ENCODE measurements around the gene TBC1D20. TPM values are rescaled to one million over a fixed set of nuclear protein-coding genes. Genes with fewer than 3 reads are reported as not detected.

The TBC1D20 gene
- total and polyA plus RNA-seq, 2 experiments from 2014 or later, result 31.0 to 51.4 TPM

GRCh38 chr20:472889-473292 lies 10.6 kb upstream of the TBC1D20 start:
- Histone ChIP-seq H4K20me1 (ENCODE audit: insufficient read depth) (no peaks in the 10 kb centered on the region), H3K79me2 (ENCODE audit: insufficient read depth) (no peaks in the 10 kb centered on the region), H3K27me3 (replicated peaks; ENCODE audit: insufficient read depth) (no peaks in the 10 kb centered on the region), H3K9me2 (ENCODE audit: insufficient read depth) (no peaks in the 10 kb centered on the region), H3K36me3 (ENCODE audit: low read depth) (peaks cover 4% of the 10 kb centered on the region; the same call in 1 of the 2 replicates), H3K9ac (no peak overlapping the region), H3K27ac (no peak overlapping the region), H3K4me2 (ENCODE audit: unreplicated experiment) (no peak overlapping the region), H3K4me1 (ENCODE audit: insufficient read depth) (peaks cover 8% of the 10 kb centered on the region), H2AFZ (no peak overlapping the region), H3K9me3 (ENCODE audit: low read depth) (no peaks in the 10 kb centered on the region), H3F3A (ENCODE audit: insufficient read depth) (peaks cover 12% of the 10 kb centered on the region; the same call in 1 of the 2 replicates), H3K4me3 (no peak overlapping the region)
- in situ Hi-C loops (cut with MboI), result no loop called here
- TF ChIP-seq EZH2phosphoT487 (IDR thresholded peaks at IDR 0.05; ENCODE audit: insufficient read depth, low read depth) (no peak), EZH2 (IDR thresholded peaks at IDR 0.05; ENCODE audit: insufficient read depth, poor library complexity, severe bottlenecking) (no peak)
- no peak for DNase-seq
- WGBS, 2 experiments (ENCODE audit: low coverage in 1 of 2, low lambda C conversion rate in 2 of 2, missing lambda C conversion rate in 2 of 2), result 94% methylated on average over 1 of the region's 1 CpG

- in situ Hi-C loops (cut with MboI), result no loop called here
- Histone ChIP-seq H3K9ac (no peak overlapping the region), H3K79me2 (ENCODE audit: insufficient read depth) (no peaks in the 10 kb centered on the region), H3K4me1 (ENCODE audit: insufficient read depth) (peaks cover 7% of the 10 kb centered on the region; the same call in 1 of the 2 replicates), H3K27me3 (replicated peaks; ENCODE audit: insufficient read depth) (no peaks in the 10 kb centered on the region), H3K36me3 (ENCODE audit: low read depth) (no peaks in the 10 kb centered on the region), H4K20me1 (ENCODE audit: insufficient read depth) (no peaks in the 10 kb centered on the region), H3K4me3 (no peak overlapping the region), H3F3A (ENCODE audit: insufficient read depth) (peaks cover 12% of the 10 kb centered on the region; the same call in 1 of the 2 replicates), H3K27ac (no peak overlapping the region), H3K9me3 (ENCODE audit: low read depth) (no peaks in the 10 kb centered on the region), H2AFZ (no peak overlapping the region), H3K9me2 (ENCODE audit: insufficient read depth) (no peaks in the 10 kb centered on the region), H3K4me2 (ENCODE audit: unreplicated experiment) (no peak overlapping the region)
- 76 to 82% methylated on average over 9 of the region's 9 CpGs for WGBS, 2 experiments (ENCODE audit: low coverage in 1 of 2, low lambda C conversion rate in 2 of 2, missing lambda C conversion rate in 2 of 2)
- DNase-seq, result no peak
- TF ChIP-seq EZH2phosphoT487 (IDR thresholded peaks at IDR 0.05; ENCODE audit: insufficient read depth, low read depth), result no peak
- TF ChIP-seq EZH2 (IDR thresholded peaks at IDR 0.05; ENCODE audit: insufficient read depth, poor library complexity, severe bottlenecking), result no peak
Observed at GRCh38 chr20:472137-472846, 10.0 kb upstream of the TBC1D20 start.

- Histone ChIP-seq H3K4me3 (no peak overlapping the region), H3K36me3 (ENCODE audit: low read depth) (no peaks in the 10 kb centered on the region), H3K4me1 (ENCODE audit: insufficient read depth) (no peaks in the 10 kb centered on the region), H3K9me3 (ENCODE audit: low read depth) (no peaks in the 10 kb centered on the region), H2AFZ (no peak overlapping the region), H3K27ac (no peak overlapping the region), H3K27me3 (replicated peaks; ENCODE audit: insufficient read depth) (no peaks in the 10 kb centered on the region), H3F3A (ENCODE audit: insufficient read depth) (no peaks in the 10 kb centered on the region), H3K9ac (no peak overlapping the region), H3K4me2 (ENCODE audit: unreplicated experiment) (no peak overlapping the region), H4K20me1 (ENCODE audit: insufficient read depth) (no peaks in the 10 kb centered on the region), H3K79me2 (ENCODE audit: insufficient read depth) (no peaks in the 10 kb centered on the region), H3K9me2 (ENCODE audit: insufficient read depth) (no peaks in the 10 kb centered on the region)
- in situ Hi-C loops (cut with MboI), result no loop called here
- DNase-seq, result no peak
- TF ChIP-seq EZH2phosphoT487 (IDR thresholded peaks at IDR 0.05; ENCODE audit: insufficient read depth, low read depth) (no peak), EZH2 (IDR thresholded peaks at IDR 0.05; ENCODE audit: insufficient read depth, poor library complexity, severe bottlenecking) (no peak)
- 67 to 77% methylated on average over 8 of the region's 8 CpGs for WGBS, 2 experiments (ENCODE audit: low coverage in 1 of 2, low lambda C conversion rate in 2 of 2, missing lambda C conversion rate in 2 of 2)
Observed at GRCh38 chr20:469746-470490, 7.6 kb upstream of the TBC1D20 start.

DNA sequence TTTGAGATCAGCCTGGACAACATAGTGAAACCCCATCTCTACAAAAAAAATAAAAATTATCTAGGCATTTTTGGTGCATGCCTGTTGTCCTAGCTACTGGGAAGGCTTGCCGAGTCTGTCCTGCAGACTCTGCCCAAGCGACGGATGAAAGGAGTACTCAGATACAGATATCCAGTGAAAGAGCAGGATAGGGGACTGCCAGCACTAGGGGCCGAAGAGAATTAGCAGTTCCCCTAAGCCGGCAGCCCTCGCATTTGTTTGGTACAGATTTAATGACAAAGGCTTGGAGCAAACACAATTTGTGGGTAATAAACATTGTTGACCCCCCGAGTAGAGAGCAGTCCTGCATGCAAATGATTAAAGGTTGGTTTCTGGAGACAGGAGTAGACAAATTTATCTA lies 5.4 kb upstream of the TBC1D20 start:
- 79 to 81% methylated on average over 7 of the region's 7 CpGs for WGBS, 2 experiments (ENCODE audit: low coverage in 1 of 2, low lambda C conversion rate in 2 of 2, missing lambda C conversion rate in 2 of 2)
- no peak for DNase-seq

More for the DNA sequence above, 5.4 kb upstream of the TBC1D20 start:
- Histone ChIP-seq H3K4me1 (ENCODE audit: insufficient read depth) (peaks cover 5% of the 10 kb centered on the region; the same call in 1 of the 2 replicates), H3K9ac (no peak overlapping the region), H3K79me2 (ENCODE audit: insufficient read depth) (no peaks in the 10 kb centered on the region), H3F3A (ENCODE audit: insufficient read depth) (peaks cover 7% of the 10 kb centered on the region), H4K20me1 (ENCODE audit: insufficient read depth) (no peaks in the 10 kb centered on the region), H3K9me2 (ENCODE audit: insufficient read depth) (no peaks in the 10 kb centered on the region), H3K9me3 (ENCODE audit: low read depth) (no peaks in the 10 kb centered on the region), H3K36me3 (ENCODE audit: low read depth) (no peaks in the 10 kb centered on the region), H3K27me3 (replicated peaks; ENCODE audit: insufficient read depth) (no peaks in the 10 kb centered on the region), H3K4me2 (ENCODE audit: unreplicated experiment) (no peak overlapping the region), H2AFZ (no peak overlapping the region), H3K27ac (no peak overlapping the region), H3K4me3 (no peak overlapping the region)
- in situ Hi-C loops (cut with MboI), result no loop called here
- TF ChIP-seq EZH2phosphoT487 (IDR thresholded peaks at IDR 0.05; ENCODE audit: insufficient read depth, low read depth) (no peak), EZH2 (IDR thresholded peaks at IDR 0.05; ENCODE audit: insufficient read depth, poor library complexity, severe bottlenecking) (no peak)

All from GM23248 (cell line).